H1 (cell line): Measurements from ENCODE around the gene JPT1. TPM values are rescaled to one million over a fixed set of nuclear protein-coding genes. Genes with fewer than 3 reads are reported as not detected.

Experiments
- USF2 ChIP-seq: IDR thresholded peaks from 2 replicates; pipeline ENCODE4 v1.6.1; 2011; ENCODE audit warnings: low read length, improper control_type of control experiment
- polyA plus RNA-seq, 7 experiments: library from polyadenylated mRNA; depleted of rRNA in 3 of 7; stranded (reverse) in 5 of 7; unstranded in 2 of 7; fragments of >200 nt in 5 of 7; fragments of 200-250 nt in 2 of 7; gene quantifications; 1 replicate in 5 of 7; 2 replicates in 1 of 7; 4 replicates in 1 of 7; pipeline versions ENCODE4 v1.2.1 to v1.2.3, GENCODE V29; 2011 to 2013; ENCODE audit warnings: missing spikeins in 2 of 7, mixed read lengths in 2 of 7
- total RNA-seq: library from RNA; stranded (reverse); fragmentation: NEBNext Ultra II Directional; extraction: Animal tissue kit (Norgen Biotek cat#: 25700); gene quantifications from 2 replicates; pipeline ENCODE4 v1.2.1, GENCODE V29; 2021

The JPT1 gene
- total and polyA plus RNA-seq, 2 of the 8 experiments (the other 6 are each of a cell fraction or from before 2014, with no cell fraction given), result 154 to 369 TPM

GRCh38 chr17:75099881-75100595, 54.3 kb downstream of the JPT1 start (continued):
- TF ChIP-seq USF2, result no peak
